ENCODE data around the gene PRR19. TPM values are rescaled to one million over a fixed set of nuclear protein-coding genes. Genes with fewer than 3 reads are reported as not detected.
A peak's percentile ranks its signal among the peaks of the same experiment; 100 is the strongest.

The PRR19 gene
- total and polyA plus RNA-seq, 4 donors: 0.23 to 0.45 TPM; not detected in 2

DNA sequence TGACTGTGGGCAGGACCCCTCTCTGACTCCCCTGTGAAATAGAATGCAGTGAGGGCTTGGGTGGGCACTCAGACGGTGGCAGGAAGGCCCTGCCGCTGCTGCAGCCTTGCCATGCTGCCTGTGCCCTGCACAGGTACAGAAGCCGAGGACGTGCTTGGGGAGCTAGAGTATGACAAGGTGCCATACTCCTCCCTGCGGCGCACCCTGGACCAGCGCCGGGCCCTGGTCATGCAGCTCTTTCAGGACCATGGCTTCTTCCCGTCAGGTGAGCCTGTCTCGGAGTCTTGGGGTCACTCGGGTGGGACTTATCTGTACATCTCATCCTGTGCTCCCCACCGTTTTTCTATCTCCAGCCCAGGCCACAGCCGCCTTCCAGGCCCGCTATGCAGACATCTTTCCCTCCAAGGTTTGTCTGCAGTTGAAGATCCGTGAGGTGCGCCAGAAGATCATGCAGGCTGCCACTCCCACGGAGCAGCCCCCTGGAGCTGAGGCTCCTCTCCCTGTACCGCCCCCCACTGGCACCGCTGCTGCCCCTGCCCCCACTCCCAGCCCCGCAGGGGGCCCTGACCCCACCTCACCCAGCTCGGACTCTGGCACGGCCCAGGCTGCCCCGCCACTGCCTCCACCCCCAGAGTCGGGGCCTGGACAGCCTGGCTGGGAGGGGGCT is 7.3 kb upstream of the PRR19 start:
- DNase-seq: peak in 1 of 2 donors; percentile 52
- H3K36me3 ChIP-seq (ENCODE audit: control insufficient read depth in 1 of 2, insufficient read depth in 2 of 2, low read length in 1 of 2): peaks cover 0 to 9% of the 10 kb centered on the region in 2 donors
- no peak for ATAC-seq (ENCODE audit: low FRiP score)
- H3K27ac ChIP-seq (ENCODE audit: low read depth in 1 of 2, low read length in 2 of 2): no peak overlapping the region
- H3K4me1 ChIP-seq (ENCODE audit: control insufficient read depth in 1 of 2, insufficient read depth in 2 of 2, low read length in 2 of 2): no peaks in the 10 kb centered on the region
- H3K4me3 ChIP-seq (ENCODE audit: low read length in 2 of 2): no peak overlapping the region
- H3K27me3 ChIP-seq (ENCODE audit: control insufficient read depth in 1 of 2, insufficient read depth in 2 of 2, low read length in 1 of 2): no peaks in the 10 kb centered on the region
- WGBS, 2 donors: 72 to 79% methylated on average over 21 to 24 of the region's 24 CpGs
- intact Hi-C loops (cut with DNase I): loop anchor here in 1 of 2 donors (5.0 kb wide), 1 partner anchor 47 kb away; no protein-coding TSS in a partner anchor
- no peaks in the 10 kb centered on the region for H3K9me3 ChIP-seq (ENCODE audit: control insufficient read depth, low read length)

DNA sequence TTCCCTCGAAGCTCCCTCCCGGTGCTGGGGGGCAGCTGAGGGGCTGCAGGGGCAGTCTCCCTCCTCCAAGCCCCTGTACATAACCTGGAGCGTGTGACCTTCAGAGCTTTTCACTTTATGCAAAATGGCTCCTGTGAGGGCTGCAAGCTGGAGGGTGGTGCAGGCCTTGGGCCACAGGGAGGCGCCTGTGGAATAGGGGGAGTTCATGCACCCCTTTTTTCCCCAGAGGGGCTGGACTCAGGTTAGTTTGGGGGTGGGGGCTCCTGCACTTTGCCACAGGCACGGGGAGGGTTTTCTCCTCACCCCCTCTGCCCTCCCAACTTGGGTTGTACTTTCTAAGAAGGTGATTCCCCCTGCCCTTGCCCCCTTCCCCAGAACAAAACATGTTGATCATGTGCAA is 6.6 kb upstream of the PRR19 start:
- H3K27ac ChIP-seq (ENCODE audit: low read depth in 1 of 2, low read length in 2 of 2): no peak overlapping the region
- peaks cover 0 to 5% of the 10 kb centered on the region in 2 donors for H3K36me3 ChIP-seq (ENCODE audit: control insufficient read depth in 1 of 2, insufficient read depth in 2 of 2, low read length in 1 of 2)
- no peaks in the 10 kb centered on the region for H3K27me3 ChIP-seq (ENCODE audit: control insufficient read depth in 1 of 2, insufficient read depth in 2 of 2, low read length in 1 of 2)
- 68 to 72% methylated on average over 5 of the region's 5 CpGs for WGBS, 2 donors
- no peaks in the 10 kb centered on the region for H3K9me3 ChIP-seq (ENCODE audit: control insufficient read depth, low read length)
- H3K4me1 ChIP-seq (ENCODE audit: control insufficient read depth in 1 of 2, insufficient read depth in 2 of 2, low read length in 2 of 2): no peaks in the 10 kb centered on the region
- ATAC-seq (ENCODE audit: low FRiP score) (no peak), DNase-seq (no peak)
- intact Hi-C loops (cut with DNase I): loop anchor here in 1 of 2 donors (5.0 kb wide), 1 partner anchor 48 kb away; no protein-coding TSS in a partner anchor
- H3K4me3 ChIP-seq (ENCODE audit: low read length in 2 of 2): no peak overlapping the region

DNA sequence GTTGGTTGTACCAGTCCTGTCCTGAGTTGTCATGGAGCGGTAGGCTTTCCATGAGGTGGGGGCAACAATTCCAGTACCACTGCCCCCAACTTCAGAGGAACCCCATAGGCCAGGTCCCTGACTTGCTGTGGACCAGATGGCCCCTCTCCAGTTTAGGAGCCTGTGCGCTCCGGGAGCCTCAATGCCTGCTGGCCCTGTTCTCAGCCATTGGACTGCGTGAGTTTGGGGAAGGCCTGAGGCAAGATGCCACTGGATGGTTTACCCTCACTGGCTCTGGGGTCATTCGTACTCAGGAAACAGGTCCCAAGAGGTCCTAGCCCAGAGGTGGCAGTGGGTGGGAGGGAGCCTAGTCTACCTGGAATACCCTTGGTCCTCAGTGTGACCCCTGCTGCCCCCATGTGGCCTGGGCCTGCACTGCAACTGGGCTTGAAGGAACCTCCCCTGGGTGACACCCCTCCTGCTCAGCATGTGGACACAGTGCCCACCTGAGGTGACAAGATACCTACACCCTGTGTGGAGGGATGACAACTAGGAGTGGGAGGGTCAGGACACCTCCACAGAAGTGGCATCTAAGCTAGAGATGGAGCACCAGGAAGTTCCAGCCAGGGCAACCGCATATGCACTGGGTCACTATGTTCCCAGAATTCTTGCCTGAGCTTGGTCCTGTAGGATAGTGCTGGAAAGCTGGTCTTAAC is 6.0 kb upstream of the PRR19 start:
- no peak overlapping the region for H3K4me3 ChIP-seq (ENCODE audit: low read length in 2 of 2)
- intact Hi-C loops (cut with DNase I): loop anchor here in 1 of 2 donors (5.0 kb wide), 1 partner anchor 49 kb away; no protein-coding TSS in a partner anchor
- no peaks in the 10 kb centered on the region for H3K4me1 ChIP-seq (ENCODE audit: control insufficient read depth in 1 of 2, insufficient read depth in 2 of 2, low read length in 2 of 2)
- no peak overlapping the region for H3K27ac ChIP-seq (ENCODE audit: low read depth in 1 of 2, low read length in 2 of 2)
- no peaks in the 10 kb centered on the region for H3K9me3 ChIP-seq (ENCODE audit: control insufficient read depth, low read length)
- no peaks in the 10 kb centered on the region for H3K27me3 ChIP-seq (ENCODE audit: control insufficient read depth in 1 of 2, insufficient read depth in 2 of 2, low read length in 1 of 2)
- peaks cover 0 to 2% of the 10 kb centered on the region in 2 donors for H3K36me3 ChIP-seq (ENCODE audit: control insufficient read depth in 1 of 2, insufficient read depth in 2 of 2, low read length in 1 of 2)
- ATAC-seq (ENCODE audit: low FRiP score) (peak; percentile 82), DNase-seq (peak; percentile 84 to 96)
- WGBS, 2 donors: 65% methylated on average over 6 of the region's 6 CpGs

DNA sequence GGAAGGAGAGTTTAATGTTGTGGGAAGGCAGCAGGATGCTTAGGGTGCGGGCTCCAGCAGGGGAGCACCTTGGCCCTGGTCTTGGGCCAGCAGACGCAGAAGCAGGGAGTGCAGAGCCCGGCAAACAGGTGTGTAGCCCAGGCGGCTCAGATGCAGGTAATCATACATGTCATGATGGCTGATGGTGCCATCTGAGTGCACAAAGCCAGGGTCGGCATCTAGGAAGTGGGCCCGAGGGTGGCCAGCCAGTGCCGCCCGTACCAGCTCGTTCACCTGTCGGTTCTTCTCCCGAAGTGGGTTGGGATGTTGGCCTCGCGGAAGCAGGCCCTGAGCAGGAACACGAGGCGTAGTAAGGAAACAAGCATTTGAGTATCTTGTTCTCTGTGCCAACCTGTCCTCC is 4.9 kb upstream of the PRR19 start:
- DNase-seq: no peak
- no peaks in the 10 kb centered on the region for H3K9me3 ChIP-seq (ENCODE audit: control insufficient read depth, low read length)
- H3K27me3 ChIP-seq (ENCODE audit: control insufficient read depth in 1 of 2, insufficient read depth in 2 of 2, low read length in 1 of 2): no peaks in the 10 kb centered on the region
- no peaks in the 10 kb centered on the region for H3K36me3 ChIP-seq (ENCODE audit: control insufficient read depth in 1 of 2, insufficient read depth in 2 of 2, low read length in 1 of 2)
- H3K27ac ChIP-seq (ENCODE audit: low read depth in 1 of 2, low read length in 2 of 2): no peak overlapping the region
- no peak for ATAC-seq (ENCODE audit: low FRiP score)
- WGBS, 2 donors: 87 to 88% methylated on average over 15 of the region's 15 CpGs
- H3K4me1 ChIP-seq (ENCODE audit: control insufficient read depth in 1 of 2, insufficient read depth in 2 of 2, low read length in 2 of 2): no peaks in the 10 kb centered on the region
- intact Hi-C loops (cut with DNase I): loop anchor here in 1 of 2 donors (5.0 kb wide), 1 partner anchor 50 kb away; no protein-coding TSS in a partner anchor
- H3K4me3 ChIP-seq (ENCODE audit: low read length in 2 of 2): no peak overlapping the region

DNA sequence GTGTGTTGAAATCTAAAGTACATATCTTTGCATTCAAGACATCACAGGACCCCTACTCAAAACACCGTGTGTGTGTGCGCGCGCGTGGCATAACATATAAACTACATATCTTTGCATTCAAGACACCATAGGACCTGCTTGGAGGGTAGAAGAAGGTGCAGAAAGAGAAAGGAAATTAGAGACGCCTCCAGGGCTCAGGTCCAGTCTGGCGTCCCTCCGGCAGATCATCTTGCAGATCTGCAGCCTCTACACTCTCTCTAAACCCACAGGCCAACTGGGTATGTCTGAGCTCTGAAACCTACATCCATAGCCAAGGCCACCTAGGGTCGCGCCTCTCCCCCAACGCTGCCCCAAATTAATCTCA is 1.2 kb downstream of the PRR19 start:
- no peaks in the 10 kb centered on the region for H3K9me3 ChIP-seq (ENCODE audit: control insufficient read depth, low read length)
- 62 to 67% methylated on average over 11 of the region's 11 CpGs for WGBS, 2 donors
- intact Hi-C loops (cut with DNase I): no loop called here
- ATAC-seq (ENCODE audit: low FRiP score) (no peak), DNase-seq (no peak)
- no peaks in the 10 kb centered on the region for H3K4me1 ChIP-seq (ENCODE audit: control insufficient read depth in 1 of 2, insufficient read depth in 2 of 2, low read length in 2 of 2)
- H3K36me3 ChIP-seq (ENCODE audit: control insufficient read depth in 1 of 2, insufficient read depth in 2 of 2, low read length in 1 of 2): no peaks in the 10 kb centered on the region
- H3K27ac ChIP-seq (ENCODE audit: low read depth in 1 of 2, low read length in 2 of 2): no peak overlapping the region
- no peaks in the 10 kb centered on the region for H3K27me3 ChIP-seq (ENCODE audit: control insufficient read depth in 1 of 2, insufficient read depth in 2 of 2, low read length in 1 of 2)
- H3K4me3 ChIP-seq (ENCODE audit: low read length in 2 of 2): no peak overlapping the region

DNA sequence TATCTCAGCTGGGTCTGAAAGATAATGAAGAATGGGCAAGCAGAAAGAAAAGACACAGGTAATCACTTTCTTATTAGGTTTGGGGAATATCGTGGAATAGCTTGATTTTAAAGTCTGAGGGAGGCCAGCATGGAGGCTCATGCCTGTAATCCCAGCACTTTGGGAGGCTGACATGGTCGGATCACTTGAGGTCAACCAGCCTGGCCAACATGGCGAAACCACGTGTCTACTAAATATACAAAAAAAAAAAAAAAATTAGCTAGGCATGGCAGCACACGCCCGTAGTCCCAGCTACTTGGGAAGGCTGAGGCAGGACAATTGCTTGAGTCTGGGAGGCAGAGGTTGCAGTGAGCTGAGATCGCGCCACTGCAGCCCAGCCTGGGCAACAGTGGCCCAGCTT is 1.9 kb downstream of the PRR19 start:
- Histone ChIP-seq H3K9me3 (ENCODE audit: control insufficient read depth, low read length) (no peaks in the 10 kb centered on the region), H3K4me3 (ENCODE audit: low read length in 2 of 2) (no peak overlapping the region), H3K27me3 (ENCODE audit: control insufficient read depth in 1 of 2, insufficient read depth in 2 of 2, low read length in 1 of 2) (no peaks in the 10 kb centered on the region), H3K36me3 (ENCODE audit: control insufficient read depth in 1 of 2, insufficient read depth in 2 of 2, low read length in 1 of 2) (no peaks in the 10 kb centered on the region), H3K27ac (ENCODE audit: low read depth in 1 of 2, low read length in 2 of 2) (no peak overlapping the region), H3K4me1 (ENCODE audit: control insufficient read depth in 1 of 2, insufficient read depth in 2 of 2, low read length in 2 of 2) (no peaks in the 10 kb centered on the region)
- ATAC-seq (ENCODE audit: low FRiP score): no peak
- intact Hi-C loops (cut with DNase I): no loop called here
- no peak for DNase-seq
- WGBS, 2 donors: 74 to 82% methylated on average over 8 of the region's 8 CpGs

DNA sequence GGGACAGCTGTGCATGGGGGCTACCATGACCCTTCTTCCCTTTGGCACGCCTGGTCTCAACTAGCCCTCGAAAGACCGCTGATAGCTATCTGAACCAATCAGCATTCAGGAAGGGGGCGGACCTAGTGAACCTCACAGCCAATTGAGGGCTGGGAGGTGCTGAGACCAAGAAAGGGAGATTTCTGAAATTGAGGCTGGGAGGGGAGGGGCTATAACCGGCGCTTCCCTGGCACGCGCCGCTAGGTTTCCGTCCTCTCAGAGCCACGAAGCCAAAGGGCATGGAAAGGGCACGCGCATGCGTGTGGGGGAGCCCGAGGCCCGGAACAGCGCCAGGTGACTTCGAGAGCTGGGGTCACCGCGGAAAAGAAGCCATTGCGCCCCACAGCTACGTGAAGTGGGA is 4.7 kb downstream of the PRR19 start:
- Histone ChIP-seq H3K36me3 (ENCODE audit: control insufficient read depth in 1 of 2, insufficient read depth in 2 of 2, low read length in 1 of 2) (no peaks in the 10 kb centered on the region), H3K27me3 (ENCODE audit: control insufficient read depth in 1 of 2, insufficient read depth in 2 of 2, low read length in 1 of 2) (no peaks in the 10 kb centered on the region), H3K27ac (ENCODE audit: low read depth in 1 of 2, low read length in 2 of 2) (no peak overlapping the region), H3K4me1 (ENCODE audit: control insufficient read depth in 1 of 2, insufficient read depth in 2 of 2, low read length in 2 of 2) (no peaks in the 10 kb centered on the region), H3K4me3 (ENCODE audit: low read length in 2 of 2) (no peak overlapping the region), H3K9me3 (ENCODE audit: control insufficient read depth, low read length) (no peaks in the 10 kb centered on the region)
- intact Hi-C loops (cut with DNase I): no loop called here
- ATAC-seq (ENCODE audit: low FRiP score): no peak
- DNase-seq: no peak
- WGBS, 2 donors: 85 to 88% methylated on average over 22 of the region's 22 CpGs

DNA sequence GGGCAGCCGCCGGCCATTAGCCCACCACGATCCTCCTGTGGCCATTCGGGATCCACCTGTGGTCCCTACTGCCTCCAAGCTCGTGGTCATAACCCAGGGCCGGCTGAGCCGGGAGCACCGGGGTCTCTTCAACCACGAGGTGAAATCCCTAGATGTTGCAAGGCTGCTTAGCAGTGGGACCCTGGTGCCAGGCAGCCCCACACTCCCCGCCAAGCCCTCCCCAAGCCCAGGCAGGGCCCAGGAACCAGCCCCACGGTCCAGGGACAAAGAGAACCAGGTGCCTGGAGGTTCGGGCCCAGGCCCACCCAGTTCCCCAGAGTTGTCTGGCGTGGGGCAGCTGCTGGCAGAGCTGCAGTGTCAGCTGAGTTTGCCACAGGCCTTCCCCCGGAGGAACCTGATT is 7.8 kb downstream of the PRR19 start:
- H3K4me1 ChIP-seq (ENCODE audit: control insufficient read depth in 1 of 2, insufficient read depth in 2 of 2, low read length in 2 of 2): no peaks in the 10 kb centered on the region
- DNase-seq (no peak), ATAC-seq (ENCODE audit: low FRiP score) (no peak)
- H3K36me3 ChIP-seq (ENCODE audit: control insufficient read depth in 1 of 2, insufficient read depth in 2 of 2, low read length in 1 of 2): no peaks in the 10 kb centered on the region
- H3K4me3 ChIP-seq (ENCODE audit: low read length in 2 of 2): no peak overlapping the region
- WGBS, 2 donors: 90 to 93% methylated on average over 14 of the region's 14 CpGs
- intact Hi-C loops (cut with DNase I): no loop called here
- no peaks in the 10 kb centered on the region for H3K27me3 ChIP-seq (ENCODE audit: control insufficient read depth in 1 of 2, insufficient read depth in 2 of 2, low read length in 1 of 2)
- no peak overlapping the region for H3K27ac ChIP-seq (ENCODE audit: low read depth in 1 of 2, low read length in 2 of 2)
- H3K9me3 ChIP-seq (ENCODE audit: control insufficient read depth, low read length): no peaks in the 10 kb centered on the region

DNA sequence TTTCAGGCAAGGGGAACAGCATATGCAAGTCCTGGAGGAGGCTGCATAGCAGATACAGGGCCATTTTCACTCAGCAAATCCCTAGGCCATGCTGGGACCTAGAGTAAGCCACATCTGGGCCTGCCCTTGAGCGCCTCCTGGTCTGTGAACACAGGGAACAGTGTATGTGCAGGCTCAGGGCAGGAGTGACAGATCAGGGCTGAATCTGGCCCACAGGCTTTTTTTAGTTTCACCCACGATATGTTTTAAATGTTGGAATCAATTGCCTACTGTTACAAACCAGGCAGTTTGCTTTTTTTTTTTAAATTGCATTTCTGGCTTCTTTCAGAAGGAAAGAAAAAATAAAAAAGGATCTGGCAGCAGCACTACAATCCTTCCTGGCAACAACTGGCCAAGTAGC is 9.7 kb downstream of the PRR19 start:
- no peak overlapping the region for H3K4me3 ChIP-seq (ENCODE audit: low read length in 2 of 2)
- ATAC-seq (ENCODE audit: low FRiP score) (no peak), DNase-seq (no peak)
- no peaks in the 10 kb centered on the region for H3K9me3 ChIP-seq (ENCODE audit: control insufficient read depth, low read length)
- WGBS, 2 donors: 44 to 47% methylated on average over 2 of the region's 2 CpGs
- no peaks in the 10 kb centered on the region for H3K27me3 ChIP-seq (ENCODE audit: control insufficient read depth in 1 of 2, insufficient read depth in 2 of 2, low read length in 1 of 2)
- H3K36me3 ChIP-seq (ENCODE audit: control insufficient read depth in 1 of 2, insufficient read depth in 2 of 2, low read length in 1 of 2): no peaks in the 10 kb centered on the region
- intact Hi-C loops (cut with DNase I): no loop called here
- no peaks in the 10 kb centered on the region for H3K4me1 ChIP-seq (ENCODE audit: control insufficient read depth in 1 of 2, insufficient read depth in 2 of 2, low read length in 2 of 2)
- H3K27ac ChIP-seq (ENCODE audit: low read depth in 1 of 2, low read length in 2 of 2): no peak overlapping the region

Measured in aorta (tissue), 5 donors.